GM06990 (cell line): ENCODE data around the gene SELENOF.

ENCODE experiments used
- DNase-seq: peaks from one replicate; pipeline ENCODE4 v3.0.0-alpha.2; 2011; ENCODE audit not compliant: insufficient read length; ENCODE audit errors: extremely low read depth
- H3K27me3 ChIP-seq: replicated peaks from 2 replicates; pipeline ENCODE4 v1.6.0; 2011; ENCODE audit warnings: low read length; ENCODE audit not compliant: control insufficient read depth, insufficient read depth
- H3K36me3 ChIP-seq: 2 replicates; pipeline ENCODE4 v1.5.1; 2011; ENCODE audit warnings: low read length; ENCODE audit not compliant: control insufficient read depth, insufficient read depth
- H3K4me3 ChIP-seq: replicated peaks from 2 replicates; pipeline ENCODE4 v1.5.1; 2011; ENCODE audit warnings: low read depth, mild to moderate bottlenecking, control low read depth, low read length
- CTCF ChIP-seq: IDR thresholded peaks from 2 replicates; pipeline ENCODE4 v1.5.1; 2011; ENCODE audit warnings: low read length, control low read depth, mild to moderate bottlenecking, inconsistent platforms; ENCODE audit not compliant: insufficient read depth, poor library complexity, severe bottlenecking

SELENOF gene

GRCh38 chr1:86913896-86914600 is at the start of gene SELENOF:
Gene SELENOF (minus strand): TSS chr1:86914126. CDS start chr1:86914111, 15 bp downstream.
- Histone ChIP-seq H3K36me3 (no peaks in the 10 kb centered on the region), H3K4me3 (peak within 1 kb of the TSS; percentile 95), H3K27me3 (no peaks in the 10 kb centered on the region)
- DNase-seq = peak; percentile 94
- TF ChIP-seq CTCF = no peak

GRCh38 chr1:86960548-86960947 is 46.6 kb upstream of the SELENOF start:
- Histone ChIP-seq H3K27me3 (no peaks in the 10 kb centered on the region), H3K4me3 (no peak overlapping the region), H3K36me3 (no peaks in the 10 kb centered on the region)
- DNase-seq = no peak
- TF ChIP-seq CTCF = no peak

GRCh38 chr1:86957221-86957620 is 43.3 kb upstream of the SELENOF start:
- no peaks in the 10 kb centered on the region for H3K36me3 ChIP-seq
- TF ChIP-seq CTCF = no peak
- no peak overlapping the region for H3K4me3 ChIP-seq
- no peak for DNase-seq
- H3K27me3 ChIP-seq = no peaks in the 10 kb centered on the region

GRCh38 chr1:86956221-86956620 is 42.3 kb upstream of the SELENOF start:
- Histone ChIP-seq H3K27me3 (no peaks in the 10 kb centered on the region), H3K4me3 (no peak overlapping the region), H3K36me3 (no peaks in the 10 kb centered on the region)
- DNase-seq = no peak
- TF ChIP-seq CTCF = no peak

GRCh38 chr1:86955678-86956077 is 41.8 kb upstream of the SELENOF start:
- Histone ChIP-seq H3K36me3 (no peaks in the 10 kb centered on the region), H3K27me3 (no peaks in the 10 kb centered on the region), H3K4me3 (no peak overlapping the region)
- TF ChIP-seq CTCF = no peak
- no peak for DNase-seq

GRCh38 chr1:86953167-86953566 is 39.2 kb upstream of the SELENOF start:
- no peak for DNase-seq
- no peak for TF ChIP-seq CTCF
- no peak overlapping the region for H3K4me3 ChIP-seq

More at GRCh38 chr1:86953167-86953566, 39.2 kb upstream of the SELENOF start:
- Histone ChIP-seq H3K27me3 (no peaks in the 10 kb centered on the region), H3K36me3 (no peaks in the 10 kb centered on the region)
